ENCODE results near the gene MEIS1.

Gene MEIS1

GRCh38 chr2:66495788-66496640 is 61.1 kb downstream of the MEIS1 start (continued):
- TF ChIP-seq ZEB2 (tag by site-specific recombination; IDR thresholded peaks at IDR 0.05) (peak; percentile 32; the same call in 1 of the 2 replicates), ZNF37A (tag by site-specific recombination; IDR thresholded peaks at IDR 0.05) (no peak)

GRCh38 chr2:66496670-66497420 is 61.9 kb downstream of the MEIS1 start:
- ChIA-PET POLR2A (interaction anchor here (0.6 kb wide), 1 partner anchor 33 kb away, joined by 8 read pairs; no protein-coding TSS in a partner anchor), CTCF (interaction anchor here (0.6 kb wide), 1 partner anchor 1153 kb away, joined by 3 read pairs; no protein-coding TSS in a partner anchor)
- H3K27ac ChIP-seq (ENCODE audit: extremely low read depth, low read depth, low read length): no peak overlapping the region
- no peaks in the 10 kb centered on the region for H3K36me3 ChIP-seq (ENCODE audit: control insufficient read depth in 2 of 2, insufficient read depth in 1 of 2, low read length in 2 of 2)
- H3K9me3 ChIP-seq (ENCODE audit: control insufficient read depth, insufficient read depth, low read depth, low read length): no peaks in the 10 kb centered on the region
- no peak overlapping the region for H3K4me3 ChIP-seq (ENCODE audit: low read depth, low read length)
- H3K4me1 ChIP-seq (ENCODE audit: control insufficient read depth, insufficient read depth, low read length): peaks cover 20% of the 10 kb centered on the region
- TF ChIP-seq ZNF664 (tag by site-specific recombination; IDR thresholded peaks at IDR 0.05) (peak; percentile 88), ZNF621 (tag by site-specific recombination; IDR thresholded peaks at IDR 0.05) (no peak)

GRCh38 chr2:66497431-66498288 is 62.7 kb downstream of the MEIS1 start:
- no peak overlapping the region for H3K4me3 ChIP-seq (ENCODE audit: low read depth, low read length)
- H3K4me1 ChIP-seq (ENCODE audit: control insufficient read depth, insufficient read depth, low read length): peaks cover 20% of the 10 kb centered on the region
- H3K27ac ChIP-seq (ENCODE audit: extremely low read depth, low read depth, low read length): no peak overlapping the region
- CTCF ChIA-PET: interaction anchor here (0.5 kb wide), 1 partner anchor 63 kb away, joined by 3 read pairs; no protein-coding TSS in a partner anchor
- POLR2A ChIA-PET: interaction anchor here (0.5 kb wide), 1 partner anchor 15 kb away, joined by 3 read pairs; no protein-coding TSS in a partner anchor
- H3K9me3 ChIP-seq (ENCODE audit: control insufficient read depth, insufficient read depth, low read depth, low read length): no peaks in the 10 kb centered on the region
- no peaks in the 10 kb centered on the region for H3K36me3 ChIP-seq (ENCODE audit: control insufficient read depth in 2 of 2, insufficient read depth in 1 of 2, low read length in 2 of 2)
- no peak for TF ChIP-seq TRIM28 (IDR thresholded peaks at IDR 0.05; ENCODE audit: borderline replicate concordance, low read length)
- TF ChIP-seq ZBTB44 (tag by site-specific recombination; IDR thresholded peaks at IDR 0.05): 0 out of 2 replicates have a peak, but pooled peaks have one; percentile 22
- no peak for TF ChIP-seq ZNF837 (tag by site-specific recombination; IDR thresholded peaks at IDR 0.05)
- no peak for TF ChIP-seq ZNF555 (tag by site-specific recombination; conservative IDR thresholded peaks at IDR 0.05)
- TF ChIP-seq ZNF571 (tag by site-specific recombination; IDR thresholded peaks at IDR 0.05): no peak
- TF ChIP-seq ZNF211 (tag by site-specific recombination; IDR thresholded peaks at IDR 0.05; ENCODE audit: low read depth): no peak
- no peak for TF ChIP-seq ZNF350 (tag by site-specific recombination; IDR thresholded peaks at IDR 0.05)
- peak; percentile 27; the same call in 1 of the 2 replicates for TF ChIP-seq FEZF1 (tag by site-specific recombination; IDR thresholded peaks at IDR 0.05)
- TF ChIP-seq BCL6B (tag by site-specific recombination; IDR thresholded peaks at IDR 0.05): no peak
- TF ChIP-seq ZNF2 (tag by site-specific recombination; IDR thresholded peaks at IDR 0.05): no peak
- no peak for TF ChIP-seq BCL11A (tag by site-specific recombination; IDR thresholded peaks at IDR 0.05; ENCODE audit: low read depth)
- TF ChIP-seq ZSCAN5A (tag by site-specific recombination; IDR thresholded peaks at IDR 0.05): no peak
- no peak for TF ChIP-seq ZNF280C (tag by site-specific recombination; IDR thresholded peaks at IDR 0.05)
- no peak for TF ChIP-seq SALL2 (tag by site-specific recombination; IDR thresholded peaks at IDR 0.05; ENCODE audit: borderline replicate concordance)
- no peak for TF ChIP-seq ZNF292 (tag by site-specific recombination; IDR thresholded peaks at IDR 0.05; ENCODE audit: borderline replicate concordance, low read depth)
- no peak for TF ChIP-seq ZXDB (tag by site-specific recombination; IDR thresholded peaks at IDR 0.05)
- TF ChIP-seq ZNF704 (tag by site-specific recombination; IDR thresholded peaks at IDR 0.05): no peak

All from HEK293 (cell line).